PFSK-1 (cell line): Measurements from ENCODE around the gene TMEM125.

Experiments used
- FOXP2 ChIP-seq: optimal IDR thresholded peaks from 2 replicates; pipeline ENCODE3; 2011; ENCODE audit warnings: borderline replicate concordance, control low read depth, inconsistent platforms; ENCODE audit not compliant: insufficient read depth; ENCODE audit errors: extremely low read length, extremely low read depth
- POLR2AphosphoS5 ChIP-seq: IDR thresholded peaks from 2 replicates; pipeline ENCODE4 v1.6.1; 2012; ENCODE audit warnings: low read depth, mild to moderate bottlenecking, control low read depth, low read length, moderate library complexity
- SIN3A ChIP-seq: IDR thresholded peaks from 2 replicates; pipeline ENCODE4 v1.6.1; 2012; ENCODE audit warnings: mild to moderate bottlenecking, low read length, moderate library complexity, borderline replicate concordance; ENCODE audit not compliant: insufficient read depth
- TAF1 ChIP-seq: IDR thresholded peaks from 2 replicates; pipeline ENCODE4 v1.6.1; 2012; ENCODE audit warnings: low read length, control low read depth, borderline replicate concordance; ENCODE audit not compliant: insufficient read depth
- TF ChIP-seq, protein P1 (sequence below), 2 experiments: IDR thresholded peaks; 2 replicates each; pipeline versions ENCODE4 v1.6.1 to v1.8.0; 2011 to 2012; ENCODE audit warnings: low read depth in 2 of 2, low read length in 2 of 2, control low read depth in 1 of 2, inconsistent platforms in 1 of 2, mild to moderate bottlenecking in 1 of 2, moderate library complexity in 1 of 2; ENCODE audit not compliant: insufficient read depth in 1 of 2

DNA sequence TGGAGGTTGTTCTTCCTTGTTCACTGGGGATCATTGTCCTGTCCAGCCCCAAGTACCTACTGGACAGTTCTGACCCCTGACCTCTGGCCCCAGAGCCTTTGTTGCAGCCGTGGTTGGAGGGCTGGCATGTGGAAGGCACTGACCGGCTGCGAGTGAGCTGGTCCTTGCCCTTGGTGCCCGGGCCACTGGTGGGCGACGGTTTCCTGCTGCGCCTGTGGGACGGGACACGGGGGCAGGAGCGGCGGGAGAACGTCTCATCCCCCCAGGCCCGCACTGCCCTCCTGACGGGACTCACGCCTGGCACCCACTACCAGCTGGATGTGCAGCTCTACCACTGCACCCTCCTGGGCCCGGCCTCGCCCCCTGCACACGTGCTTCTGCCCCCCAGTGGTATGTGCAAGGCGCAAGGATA lies 42.4 kb downstream of the TMEM125 start:
- TF ChIP-seq, protein P1, sequence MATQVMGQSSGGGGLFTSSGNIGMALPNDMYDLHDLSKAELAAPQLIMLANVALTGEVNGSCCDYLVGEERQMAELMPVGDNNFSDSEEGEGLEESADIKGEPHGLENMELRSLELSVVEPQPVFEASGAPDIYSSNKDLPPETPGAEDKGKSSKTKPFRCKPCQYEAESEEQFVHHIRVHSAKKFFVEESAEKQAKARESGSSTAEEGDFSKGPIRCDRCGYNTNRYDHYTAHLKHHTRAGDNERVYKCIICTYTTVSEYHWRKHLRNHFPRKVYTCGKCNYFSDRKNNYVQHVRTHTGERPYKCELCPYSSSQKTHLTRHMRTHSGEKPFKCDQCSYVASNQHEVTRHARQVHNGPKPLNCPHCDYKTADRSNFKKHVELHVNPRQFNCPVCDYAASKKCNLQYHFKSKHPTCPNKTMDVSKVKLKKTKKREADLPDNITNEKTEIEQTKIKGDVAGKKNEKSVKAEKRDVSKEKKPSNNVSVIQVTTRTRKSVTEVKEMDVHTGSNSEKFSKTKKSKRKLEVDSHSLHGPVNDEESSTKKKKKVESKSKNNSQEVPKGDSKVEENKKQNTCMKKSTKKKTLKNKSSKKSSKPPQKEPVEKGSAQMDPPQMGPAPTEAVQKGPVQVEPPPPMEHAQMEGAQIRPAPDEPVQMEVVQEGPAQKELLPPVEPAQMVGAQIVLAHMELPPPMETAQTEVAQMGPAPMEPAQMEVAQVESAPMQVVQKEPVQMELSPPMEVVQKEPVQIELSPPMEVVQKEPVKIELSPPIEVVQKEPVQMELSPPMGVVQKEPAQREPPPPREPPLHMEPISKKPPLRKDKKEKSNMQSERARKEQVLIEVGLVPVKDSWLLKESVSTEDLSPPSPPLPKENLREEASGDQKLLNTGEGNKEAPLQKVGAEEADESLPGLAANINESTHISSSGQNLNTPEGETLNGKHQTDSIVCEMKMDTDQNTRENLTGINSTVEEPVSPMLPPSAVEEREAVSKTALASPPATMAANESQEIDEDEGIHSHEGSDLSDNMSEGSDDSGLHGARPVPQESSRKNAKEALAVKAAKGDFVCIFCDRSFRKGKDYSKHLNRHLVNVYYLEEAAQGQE (IDR thresholded peaks at IDR 0.05; ENCODE audit: insufficient read depth in 1 of 2, low read depth in 2 of 2, low read length in 2 of 2), result no peak
- TF ChIP-seq TAF1 (no peak), SIN3A (no peak), POLR2AphosphoS5 (no peak), FOXP2 (no peak)
